ENCODE results near the gene HMCN1. TPM values are rescaled to one million over a fixed set of nuclear protein-coding genes. Genes with fewer than 3 reads are reported as not detected.

The HMCN1 gene
- total and polyA plus RNA-seq, 12 donors = 0.56 to 5.8 (median 2.7) TPM

- 85 to 90% (median 87%) methylated on average over 3 of the region's 3 CpGs for WGBS, 4 donors
- no peaks in the 10 kb centered on the region for H3K27me3 ChIP-seq
- intact Hi-C loops (cut with DNase I) = no loop called here
- no peak overlapping the region for H3K27ac ChIP-seq
- TF ChIP-seq POLR2A (IDR thresholded peaks at IDR 0.05) (no peak), CTCF (IDR thresholded peaks at IDR 0.05) (no peak)
- no peak overlapping the region for H3K4me3 ChIP-seq
- H3K9me3 ChIP-seq (replicated peaks in 1 of 3) = no peaks in the 10 kb centered on the region
- no peak for DNase-seq
- H3K4me1 ChIP-seq (replicated peaks in 1 of 2) = no peaks in the 10 kb centered on the region
- H3K36me3 ChIP-seq (replicated peaks in 1 of 2) = no peaks in the 10 kb centered on the region
Measured at GRCh38 chr1:185786524-185786923, 52.3 kb downstream of the HMCN1 start.

- H3K4me1 ChIP-seq (replicated peaks in 1 of 2) = no peaks in the 10 kb centered on the region
- H3K27me3 ChIP-seq = no peaks in the 10 kb centered on the region
- intact Hi-C loops (cut with DNase I) = no loop called here
- TF ChIP-seq POLR2A (IDR thresholded peaks at IDR 0.05) (no peak), CTCF (IDR thresholded peaks at IDR 0.05) (no peak)
- H3K4me3 ChIP-seq = no peak overlapping the region
- 79 to 93% (median 86%) methylated on average over 2 of the region's 2 CpGs for WGBS, 4 donors
- H3K27ac ChIP-seq = no peak overlapping the region
- no peaks in the 10 kb centered on the region for H3K36me3 ChIP-seq (replicated peaks in 1 of 2)
- no peaks in the 10 kb centered on the region for H3K9me3 ChIP-seq (replicated peaks in 1 of 3)
- no peak for DNase-seq
Measured at GRCh38 chr1:185787238-185787637, 53.0 kb downstream of the HMCN1 start.

GRCh38 chr1:185788386-185788785 is 54.2 kb downstream of the HMCN1 start:
- no peaks in the 10 kb centered on the region for H3K4me1 ChIP-seq (replicated peaks in 1 of 2)
- 68 to 73% (median 70%) methylated on average over 3 of the region's 3 CpGs for WGBS, 4 donors
- H3K36me3 ChIP-seq (replicated peaks in 1 of 2) = no peaks in the 10 kb centered on the region
- no peak overlapping the region for H3K27ac ChIP-seq
- no peaks in the 10 kb centered on the region for H3K9me3 ChIP-seq (replicated peaks in 1 of 3)
- no peak overlapping the region for H3K4me3 ChIP-seq
- intact Hi-C loops (cut with DNase I) = no loop called here
- DNase-seq = no peak
- no peak for TF ChIP-seq POLR2A (IDR thresholded peaks at IDR 0.05)
- no peak for TF ChIP-seq CTCF (IDR thresholded peaks at IDR 0.05)
- H3K27me3 ChIP-seq = no peaks in the 10 kb centered on the region

- DNase-seq = no peak
- no peaks in the 10 kb centered on the region for H3K36me3 ChIP-seq (replicated peaks in 1 of 2)
- no peak for TF ChIP-seq POLR2A (IDR thresholded peaks at IDR 0.05)
- TF ChIP-seq CTCF (IDR thresholded peaks at IDR 0.05) = no peak
- intact Hi-C loops (cut with DNase I) = no loop called here
- H3K4me1 ChIP-seq (replicated peaks in 1 of 2) = no peaks in the 10 kb centered on the region
- no peaks in the 10 kb centered on the region for H3K9me3 ChIP-seq (replicated peaks in 1 of 3)
- no peaks in the 10 kb centered on the region for H3K27me3 ChIP-seq
- H3K27ac ChIP-seq = no peak overlapping the region
- 64 to 71% (median 68%) methylated on average over 2 of the region's 2 CpGs for WGBS, 4 donors
- no peak overlapping the region for H3K4me3 ChIP-seq
Measured at GRCh38 chr1:185789501-185790193, 55.5 kb downstream of the HMCN1 start.

Measured in adrenal gland (tissue), 12 donors.